Nephron progenitor cell (in vitro differentiated cells): Measurements from ENCODE around the gene SERPINA3.

Source experiments
- DNase-seq: peaks from one replicate; pipeline ENCODE4 v3.0.0; 2021
- H3K27ac Mint-ChIP-seq: 2 replicates; pipeline ENCODE4 v1.8.0; 2021; ENCODE audit warnings: mild to moderate bottlenecking, moderate library complexity, mixed read lengths
- H3K27me3 Mint-ChIP-seq: 2 replicates; pipeline ENCODE4 v1.8.0; 2021; ENCODE audit warnings: mild to moderate bottlenecking, low read depth, mixed read lengths; ENCODE audit not compliant: poor library complexity
- H3K36me3 Mint-ChIP-seq: 2 replicates; pipeline ENCODE4 v1.8.0; 2021; ENCODE audit warnings: low read depth, mixed read lengths
- H3K4me1 Mint-ChIP-seq: 2 replicates; pipeline ENCODE4 v1.8.0; 2021; ENCODE audit warnings: mixed read lengths
- H3K4me3 Mint-ChIP-seq: 2 replicates; pipeline ENCODE4 v1.8.0; 2021; ENCODE audit warnings: mild to moderate bottlenecking, moderate library complexity, mixed read lengths
- H3K9me3 Mint-ChIP-seq: 2 replicates; pipeline ENCODE4 v1.8.0; 2021; ENCODE audit warnings: mild to moderate bottlenecking, moderate library complexity, mixed read lengths
- CTCF ChIP-seq: fragments of 200-600 bp; sonication (generic); IDR thresholded peaks from 2 replicates; pipeline ENCODE4 v1.5.0; 2021; ENCODE audit warnings: antibody characterized with exemption

The SERPINA3 gene

GRCh38 chr14:94621358-94622134 lies 9.4 kb downstream of the SERPINA3 start:
- Mint-ChIP-seq H3K27me3 (peaks cover 9% of the 10 kb centered on the region), H3K4me1 (no peaks in the 10 kb centered on the region), H3K27ac (no peak overlapping the region), H3K36me3 (no peaks in the 10 kb centered on the region), H3K4me3 (no peak overlapping the region), H3K9me3 (peaks cover 40% of the 10 kb centered on the region)
- TF ChIP-seq CTCF, result no peak
- DNase-seq, result no peak

- peaks cover 27% of the 10 kb centered on the region for H3K9me3 Mint-ChIP-seq
- no peak overlapping the region for H3K27ac Mint-ChIP-seq
- no peak for DNase-seq
- no peaks in the 10 kb centered on the region for H3K4me1 Mint-ChIP-seq
- TF ChIP-seq CTCF, result no peak
- no peak overlapping the region for H3K4me3 Mint-ChIP-seq
- no peaks in the 10 kb centered on the region for H3K36me3 Mint-ChIP-seq
- peaks cover 13% of the 10 kb centered on the region for H3K27me3 Mint-ChIP-seq
Observed at GRCh38 chr14:94622653-94623421, 10.6 kb downstream of the SERPINA3 start.

- Mint-ChIP-seq H3K27me3 (peaks cover 15% of the 10 kb centered on the region), H3K4me1 (no peaks in the 10 kb centered on the region), H3K4me3 (no peak overlapping the region), H3K36me3 (no peaks in the 10 kb centered on the region), H3K27ac (no peak overlapping the region), H3K9me3 (peaks cover 21% of the 10 kb centered on the region)
- no peak for DNase-seq
- no peak for TF ChIP-seq CTCF
Observed at GRCh38 chr14:94623422-94623809, 11.2 kb downstream of the SERPINA3 start.

- Mint-ChIP-seq H3K36me3 (no peaks in the 10 kb centered on the region), H3K4me1 (no peaks in the 10 kb centered on the region), H3K27me3 (peaks cover 19% of the 10 kb centered on the region)
Observed at GRCh38 chr14:94623856-94624499, 11.8 kb downstream of the SERPINA3 start.

More at GRCh38 chr14:94623856-94624499, 11.8 kb downstream of the SERPINA3 start:
- no peak for TF ChIP-seq CTCF
- H3K27ac Mint-ChIP-seq, result no peak overlapping the region
- no peak for DNase-seq
- H3K9me3 Mint-ChIP-seq, result peaks cover 16% of the 10 kb centered on the region
- no peak overlapping the region for H3K4me3 Mint-ChIP-seq
